ENCODE measurements around the gene FAP.

FAP gene

DNA sequence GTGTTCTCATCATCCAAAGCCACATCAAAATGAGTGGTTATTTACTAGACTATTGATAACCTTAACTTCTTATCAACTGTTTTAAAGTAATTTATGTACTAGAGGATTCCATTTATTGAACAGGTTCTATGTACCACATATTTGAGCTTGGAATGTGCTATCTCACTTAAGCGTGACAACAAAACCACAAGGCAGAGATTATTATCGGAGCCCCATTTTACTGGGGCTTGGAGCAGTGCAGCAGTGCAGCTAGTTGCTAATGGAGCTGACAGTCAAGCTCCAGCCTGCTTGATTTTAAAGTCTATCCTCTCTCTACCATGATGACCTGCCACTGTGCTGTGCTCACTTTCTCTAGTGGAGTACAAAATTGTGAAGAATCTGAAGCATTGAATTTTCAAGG, 115.8 kb downstream of the FAP start:
- DNase-seq = no peak

DNA sequence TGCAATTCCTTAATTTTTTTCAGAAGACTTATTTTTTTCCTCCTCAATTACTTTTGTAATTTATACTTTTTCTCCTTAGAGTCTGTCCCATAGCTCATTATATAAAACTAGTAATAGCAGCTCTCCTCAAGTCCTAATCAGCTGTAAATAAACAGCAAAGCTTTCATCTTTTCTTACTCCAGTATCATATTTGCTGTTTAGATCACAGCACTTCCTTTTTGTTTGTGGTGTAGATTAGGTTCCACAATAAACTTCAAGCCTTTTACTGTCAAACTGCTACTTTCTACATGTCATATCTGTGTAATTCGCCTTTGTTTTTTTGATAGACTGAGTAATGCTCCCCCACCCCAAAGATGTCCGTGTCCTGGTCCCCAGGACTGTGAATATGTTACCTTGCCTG, 116.7 kb downstream of the FAP start:
- DNase-seq = no peak

DNA sequence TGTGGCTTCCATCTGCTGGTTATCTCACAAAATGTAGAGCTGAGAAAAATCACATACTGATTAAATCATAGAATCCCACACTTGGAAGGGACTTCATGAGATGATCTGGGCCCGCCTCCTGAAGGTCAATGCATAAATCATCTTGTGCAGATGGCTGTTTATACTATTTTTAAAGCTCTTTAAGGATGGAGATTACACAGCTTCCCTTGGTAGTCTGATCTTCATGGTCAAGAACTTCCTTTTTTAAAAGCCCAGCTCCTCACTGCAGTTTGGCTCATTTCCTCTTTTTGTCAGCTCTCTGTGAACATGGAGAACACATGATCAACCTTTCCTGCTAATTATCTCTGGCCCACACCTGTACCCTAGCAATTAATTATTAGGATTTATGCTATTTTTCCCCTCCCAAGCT, 117.1 kb downstream of the FAP start:
- DNase-seq = no peak

DNA sequence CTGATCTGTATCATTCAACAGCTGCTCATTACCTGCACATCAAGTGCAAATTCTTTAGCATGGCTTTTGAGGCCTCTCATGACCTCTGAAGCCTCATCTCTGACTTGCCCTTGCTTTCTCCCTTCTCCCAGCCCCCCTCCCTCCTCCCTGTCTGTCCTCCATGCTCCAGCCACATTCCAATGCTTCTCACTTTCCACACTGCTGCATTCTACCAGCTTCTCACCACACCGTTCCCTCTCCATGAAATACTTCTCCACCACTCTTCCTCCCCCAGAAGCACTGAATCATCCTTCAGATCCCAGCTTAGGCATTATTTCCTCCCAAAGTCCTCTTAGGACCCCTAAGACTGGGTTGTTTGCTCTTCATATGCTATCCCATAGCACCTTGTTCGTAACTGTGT, 118.1 kb downstream of the FAP start:
- DNase-seq = no peak

DNA sequence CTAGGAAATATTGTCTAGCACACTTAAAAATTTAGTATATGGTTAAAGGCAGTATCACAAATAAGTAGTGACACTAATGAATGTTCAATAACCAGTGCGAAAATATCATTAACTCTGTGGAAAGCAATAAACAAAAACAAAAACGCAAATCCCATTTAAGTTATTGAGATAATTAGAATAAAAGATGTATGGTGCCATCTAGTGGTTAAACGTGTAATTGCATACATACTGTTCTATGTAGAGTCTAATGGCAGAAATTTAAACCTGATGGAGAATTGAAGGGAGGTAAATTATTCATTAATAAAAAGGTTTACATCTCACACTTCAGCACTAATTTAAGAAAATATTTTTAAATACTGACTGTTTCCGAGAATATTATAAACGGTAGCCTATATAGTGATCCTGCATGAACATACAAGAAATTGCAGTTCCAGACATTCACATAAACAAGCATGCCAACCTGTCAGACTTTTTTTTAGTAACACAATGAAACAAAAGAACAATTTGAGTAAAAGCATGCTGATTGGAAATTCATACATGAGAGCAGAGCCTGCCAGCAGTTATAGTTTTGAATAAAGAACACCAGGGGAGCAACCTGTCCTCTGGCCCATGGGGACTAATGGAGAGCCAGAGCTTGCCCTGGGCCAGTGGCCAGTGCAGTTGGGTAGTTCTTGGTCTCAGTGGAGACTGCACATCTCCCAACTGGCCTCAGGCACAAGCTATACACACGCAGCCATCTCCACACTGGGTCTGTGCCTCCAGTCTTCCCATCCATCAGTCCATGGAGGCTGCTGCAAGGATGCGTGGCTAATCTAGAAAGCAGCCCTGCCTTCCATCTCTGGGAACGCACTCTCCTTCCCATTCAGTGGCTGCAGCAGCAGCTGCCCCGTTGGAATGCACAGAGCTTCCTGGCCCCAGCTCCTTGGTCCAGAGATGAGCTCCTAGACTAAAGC, 119.2 kb downstream of the FAP start:
- DNase-seq = no peak

Data from nucleus accumbens (tissue), 56 donors.